HG02852 (cell line): ENCODE results near the gene FAF1.
"Not testable (repeated sequence)": the region's sequence is repeated elsewhere in the genome, so short reads cannot be mapped to it uniquely, and the experiment has no call there.

Source experiments
- ATAC-seq: cut with Tn5 transposase; IDR thresholded peaks from one replicate; pipeline ENCODE4 v1.9.1; 2021; ENCODE audit warnings: mild to moderate bottlenecking, moderate library complexity; ENCODE audit not compliant: unreplicated experiment

FAF1 gene

DNA sequence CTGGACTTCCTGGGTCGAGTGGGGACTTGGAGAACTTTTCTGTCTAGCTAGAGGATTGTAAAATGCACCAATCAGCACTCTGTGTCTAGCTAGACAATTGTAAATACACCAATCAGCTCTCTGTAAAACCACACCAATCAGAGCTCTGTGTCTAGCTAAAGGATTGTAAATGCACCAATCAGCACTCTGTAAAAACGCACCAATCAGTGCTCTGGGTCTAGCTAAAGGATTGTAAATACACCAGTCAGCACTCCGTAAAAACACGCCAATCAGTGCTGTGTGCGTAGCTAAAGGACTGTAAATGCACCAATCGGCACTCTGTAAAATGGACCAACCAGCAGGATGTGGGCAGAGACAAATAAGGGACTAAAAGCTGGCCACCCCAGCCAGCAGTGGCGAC, 243.6 kb downstream of the FAF1 start:
- not testable (repeated sequence) for ATAC-seq

- no peak for ATAC-seq
Measured at GRCh38 chr1:50710099-50710498, 250.0 kb downstream of the FAF1 start.

DNA sequence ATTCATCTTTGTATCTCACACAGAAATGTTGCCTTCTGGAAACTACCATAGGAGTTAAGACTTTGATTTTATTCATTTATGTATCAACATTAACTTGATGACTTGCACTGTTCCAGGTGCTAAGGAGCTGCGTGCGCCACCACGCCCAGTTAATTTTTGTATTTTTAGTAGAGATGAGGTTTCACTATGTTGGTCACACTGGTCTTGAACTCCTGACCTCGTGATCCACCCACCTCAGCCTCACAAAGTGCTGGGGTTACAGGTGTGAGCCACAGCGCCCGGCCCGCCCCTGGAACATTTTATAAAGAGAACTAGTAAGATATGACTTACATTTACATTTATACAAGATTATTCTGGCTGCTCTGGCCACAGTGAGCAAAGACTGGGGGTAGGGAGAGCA, 252.2 kb downstream of the FAF1 start:
- ATAC-seq = no peak

- ATAC-seq = no peak
Measured at GRCh38 chr1:50705699-50706098, 254.4 kb downstream of the FAF1 start.

DNA sequence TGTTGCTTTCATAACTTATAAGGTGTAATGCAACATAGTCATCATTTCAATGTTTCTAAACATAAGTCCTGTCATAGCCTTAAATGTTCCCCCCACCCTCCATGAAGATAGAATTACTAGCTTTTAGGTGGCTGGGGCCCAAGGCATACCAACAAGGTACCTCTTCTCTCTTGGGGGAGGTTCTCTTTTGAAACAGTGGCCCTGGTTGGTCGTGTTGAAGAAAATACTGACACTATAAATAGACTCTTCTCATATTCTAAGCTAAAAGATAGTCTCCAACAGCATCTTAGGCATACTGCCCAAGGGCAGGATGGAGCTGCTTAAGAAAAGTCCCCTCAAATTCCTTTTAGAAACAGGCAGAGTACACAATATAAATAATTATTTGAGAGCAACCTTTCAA, 255.0 kb downstream of the FAF1 start:
- ATAC-seq = no peak

DNA sequence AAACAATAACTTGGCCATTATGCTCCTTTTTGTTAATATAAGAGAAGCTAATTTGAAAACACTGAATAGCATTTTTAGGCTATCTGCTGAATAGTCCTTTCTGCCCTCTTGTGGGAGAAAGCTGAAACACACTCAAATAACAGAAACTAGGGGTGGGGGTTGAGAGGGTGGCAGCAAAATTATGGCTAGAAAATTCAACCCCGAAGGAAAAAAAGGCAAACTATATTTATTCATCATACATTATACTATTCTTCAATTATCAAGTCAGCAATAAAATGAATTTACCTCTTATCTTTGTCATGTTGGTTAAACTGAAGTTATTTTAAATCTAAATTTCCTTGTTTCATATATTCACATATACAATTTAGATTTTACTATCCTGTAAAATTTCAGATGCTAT, 255.9 kb downstream of the FAF1 start:
- no peak for ATAC-seq

DNA sequence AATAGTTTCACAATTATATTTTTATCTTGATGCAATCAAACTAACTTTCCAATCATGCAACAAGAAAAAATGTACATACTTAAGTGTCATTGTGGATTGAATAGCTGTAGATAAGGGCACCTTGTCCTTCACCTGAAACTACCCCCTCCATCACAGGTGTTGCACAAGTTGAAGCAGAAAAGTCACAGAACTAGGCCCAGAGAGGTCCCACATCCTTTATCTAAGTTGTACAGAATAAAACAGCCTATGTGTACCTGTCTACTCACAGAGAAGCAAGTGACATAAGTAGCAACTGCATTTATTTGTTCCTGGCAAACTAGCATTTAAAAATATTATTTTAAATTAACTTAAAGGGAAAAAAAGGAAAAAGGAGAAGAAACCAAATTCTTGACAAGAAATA, 256.8 kb downstream of the FAF1 start:
- no peak for ATAC-seq

- ATAC-seq = no peak
Measured at GRCh38 chr1:50702395-50702794, 257.7 kb downstream of the FAF1 start.

DNA sequence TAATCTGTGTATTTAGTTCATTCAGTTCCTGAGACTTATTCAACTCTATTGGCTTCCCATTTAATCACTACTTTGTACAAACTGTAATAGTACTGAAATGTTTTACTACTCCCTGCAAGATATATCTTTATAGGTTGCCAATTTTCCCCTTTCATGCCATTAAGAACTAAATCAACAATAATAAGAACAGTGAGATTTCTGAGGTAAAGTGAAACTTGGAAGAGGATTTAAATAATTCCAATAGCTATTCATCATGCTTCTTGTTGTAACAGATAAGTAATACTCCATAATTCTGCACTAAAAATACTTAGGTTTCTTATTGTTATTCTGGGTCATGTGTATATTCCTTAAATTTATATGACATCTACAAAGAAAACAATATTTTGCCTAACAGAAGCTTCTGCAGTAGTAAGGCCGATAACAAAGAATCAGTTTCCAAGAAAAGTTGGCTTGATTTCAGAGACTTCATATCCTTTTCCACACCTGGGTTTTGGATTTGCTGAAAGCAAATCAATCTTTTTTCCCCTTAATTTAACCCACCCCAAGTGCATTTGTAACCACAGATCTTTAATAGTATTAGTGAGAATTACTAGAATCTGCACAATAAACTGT, 258.3 kb downstream of the FAF1 start:
- ATAC-seq = no peak

GRCh38 chr1:50700621-50701020, 259.4 kb downstream of the FAF1 start:
- ATAC-seq = no peak

- ATAC-seq = no peak
Measured at GRCh38 chr1:50700214-50700613, 259.9 kb downstream of the FAF1 start.

DNA sequence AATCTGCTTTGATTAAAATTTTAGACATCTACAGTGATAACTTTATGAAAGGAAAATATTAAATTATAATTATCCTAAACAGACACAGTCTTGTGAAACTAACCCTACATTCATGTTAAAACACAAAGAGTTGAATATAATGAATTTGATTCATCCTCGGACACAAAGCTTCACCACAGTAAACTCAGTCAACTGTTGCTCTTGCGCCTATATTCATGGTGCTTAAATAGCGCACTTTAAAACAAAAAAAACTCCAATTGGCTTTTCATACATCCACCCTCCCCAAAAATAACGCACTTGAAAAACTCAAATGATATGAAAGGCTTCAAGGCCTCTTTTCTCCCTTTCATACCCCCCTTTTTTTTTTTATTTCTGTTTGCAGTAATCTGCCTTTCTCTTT, 260.3 kb downstream of the FAF1 start:
- ATAC-seq = no peak

- no peak for ATAC-seq
Measured at GRCh38 chr1:50697440-50698421, 262.3 kb downstream of the FAF1 start.

- no peak for ATAC-seq
Measured at GRCh38 chr1:50693829-50694228, 266.2 kb downstream of the FAF1 start.

DNA sequence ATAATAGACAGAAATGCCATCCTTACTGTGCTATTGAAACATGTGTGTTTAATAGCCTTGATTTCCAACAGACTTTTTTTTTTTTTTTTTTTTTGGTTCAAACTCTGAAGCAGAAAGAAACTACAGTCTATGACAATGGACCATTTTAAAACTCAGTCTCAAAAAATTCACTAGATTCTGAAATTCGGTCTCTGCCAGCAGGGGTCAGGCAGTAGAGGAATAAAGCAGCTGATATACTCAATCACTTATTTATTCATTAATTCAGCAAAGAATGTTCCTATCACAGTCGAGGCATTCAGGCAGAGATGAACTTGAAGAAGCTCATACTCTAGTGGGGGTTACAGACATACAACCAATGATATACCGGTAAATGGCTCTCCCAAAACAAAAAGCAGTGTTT, 275.9 kb downstream of the FAF1 start:
- no peak for ATAC-seq

- ATAC-seq = no peak
Measured at GRCh38 chr1:50681931-50682330, 278.1 kb downstream of the FAF1 start.

- ATAC-seq = no peak
Measured at GRCh38 chr1:50667710-50668356, 292.2 kb downstream of the FAF1 start.

DNA sequence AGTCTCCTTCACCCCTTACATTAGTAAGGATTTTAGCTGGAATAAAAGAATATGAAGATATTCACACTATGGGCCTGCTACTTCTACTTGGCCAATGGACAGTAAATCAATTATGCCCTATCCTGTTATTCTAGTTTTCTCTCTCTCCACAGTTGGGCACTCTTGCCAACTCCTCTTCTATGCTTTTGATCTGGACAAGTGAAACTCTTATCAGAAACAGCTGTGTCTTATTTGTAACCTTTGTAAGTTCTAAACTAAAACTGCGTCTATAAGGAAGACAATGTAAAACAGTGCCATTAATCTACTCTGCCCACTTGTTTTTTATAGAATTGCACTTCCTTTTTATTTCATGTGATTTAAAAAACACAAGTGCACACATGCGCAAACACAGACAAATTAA, 292.8 kb downstream of the FAF1 start:
- no peak for ATAC-seq

- ATAC-seq = no peak
Measured at GRCh38 chr1:50666849-50667248, 293.2 kb downstream of the FAF1 start.

DNA sequence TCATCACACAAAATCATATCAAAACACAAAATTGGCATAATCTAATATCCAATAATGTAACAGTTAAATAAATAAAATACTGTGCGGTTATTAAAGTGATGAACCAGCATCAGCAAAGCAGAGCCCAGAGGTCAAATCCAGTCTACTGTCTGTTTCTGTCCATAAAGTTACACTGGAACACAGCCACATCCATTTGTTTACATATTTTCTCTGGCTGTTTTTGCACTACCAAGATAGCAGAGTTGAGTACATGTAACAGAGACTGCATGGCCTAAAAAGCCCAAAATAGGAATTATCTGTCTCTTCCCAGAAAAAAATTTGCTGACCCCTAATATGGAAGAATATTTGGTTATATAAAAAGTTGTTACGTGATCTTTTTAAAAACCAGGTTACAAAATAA, 294.7 kb downstream of the FAF1 start:
- ATAC-seq = no peak

GRCh38 chr1:50661626-50662025, 298.4 kb downstream of the FAF1 start:
- no peak for ATAC-seq
